Stimulated activated CD8-positive, alpha-beta memory T cell treated with anti-CD3 and anti-CD28 coated beads, Interleukin-2, amount 100 ng/mL, for 48 hours (primary cell): ENCODE data around the gene ZNF830.
"Not testable (repeated sequence)": the region's sequence is repeated elsewhere in the genome, so short reads cannot be mapped to it uniquely, and the experiment has no call there.

ENCODE experiments used
- DNase-seq, 2 donors: peaks; one replicate each; pipeline ENCODE4 v3.0.0-alpha.2; 2020; ENCODE audit warnings: low read depth in 2 of 2

The ZNF830 gene

GRCh38 chr17:34961093-34961911 lies at the start of gene ZNF830, which contains the start of gene CCT6B:
Gene ZNF830 (plus strand): TSS chr17:34961540. CDS start chr17:34961567, 27 bp downstream.
Gene CCT6B (minus strand): TSS chr17:34961460. CDS start chr17:34961393, 67 bp downstream.
- peak; percentile 73 to 86 for DNase-seq

- no peak for DNase-seq
These were observed 48.3 kb upstream of the ZNF830 start for GRCh38 chr17:34913001-34913400.

GRCh38 chr17:34916120-34916519 lies 45.2 kb upstream of the ZNF830 start:
- no peak for DNase-seq

- no peak for DNase-seq
These were observed 44.0 kb upstream of the ZNF830 start for GRCh38 chr17:34917381-34917780.

GRCh38 chr17:34920676-34921075 lies 40.7 kb upstream of the ZNF830 start:
- DNase-seq = no peak

- DNase-seq = no peak
These were observed 34.7 kb upstream of the ZNF830 start for GRCh38 chr17:34926661-34927060.

GRCh38 chr17:34930283-34930682 lies 31.1 kb upstream of the ZNF830 start:
- DNase-seq = no peak

- DNase-seq = not testable (repeated sequence)
These were observed 10.6 kb upstream of the ZNF830 start for GRCh38 chr17:34950780-34951179.

- DNase-seq = no peak
These were observed 2.9 kb upstream of the ZNF830 start for GRCh38 chr17:34958438-34958837.

GRCh38 chr17:34974179-34974578 lies 12.8 kb downstream of the ZNF830 start:
- DNase-seq = no peak

- DNase-seq = no peak
These were observed 13.8 kb downstream of the ZNF830 start for GRCh38 chr17:34974794-34975785.

GRCh38 chr17:34979153-34979552 lies 17.8 kb downstream of the ZNF830 start:
- no peak for DNase-seq

GRCh38 chr17:34979650-34980352 lies 18.5 kb downstream of the ZNF830 start:
- DNase-seq = no peak

- peak; percentile 91 to 93 for DNase-seq
These were observed 19.0 kb downstream of the ZNF830 start, which contains the start of gene LIG3 for GRCh38 chr17:34980353-34980680. Gene LIG3 (plus strand): TSS chr17:34980512. CDS start chr17:34983006, 2,494 bp downstream.

GRCh38 chr17:34980681-34981537 lies 19.6 kb downstream of the ZNF830 start:
- DNase-seq = peak; percentile 58 to 73

- no peak for DNase-seq
These were observed 20.4 kb downstream of the ZNF830 start for GRCh38 chr17:34981538-34982241.

GRCh38 chr17:34987232-34987631 lies 25.9 kb downstream of the ZNF830 start:
- no peak for DNase-seq

GRCh38 chr17:34988644-34989043 lies 27.3 kb downstream of the ZNF830 start:
- no peak for DNase-seq

- DNase-seq = no peak
These were observed 28.1 kb downstream of the ZNF830 start for GRCh38 chr17:34989473-34989872.

- no peak for DNase-seq
These were observed 29.6 kb downstream of the ZNF830 start for GRCh38 chr17:34990921-34991365.
